ENCODE measurements around the gene DNAJB8.

DNAJB8 gene

GRCh38 chr3:128463771-128464170 is 2.9 kb downstream of the DNAJB8 start:
- no peak for DNase-seq

GRCh38 chr3:128463354-128463753 is 3.3 kb downstream of the DNAJB8 start:
- no peak for DNase-seq

DNA sequence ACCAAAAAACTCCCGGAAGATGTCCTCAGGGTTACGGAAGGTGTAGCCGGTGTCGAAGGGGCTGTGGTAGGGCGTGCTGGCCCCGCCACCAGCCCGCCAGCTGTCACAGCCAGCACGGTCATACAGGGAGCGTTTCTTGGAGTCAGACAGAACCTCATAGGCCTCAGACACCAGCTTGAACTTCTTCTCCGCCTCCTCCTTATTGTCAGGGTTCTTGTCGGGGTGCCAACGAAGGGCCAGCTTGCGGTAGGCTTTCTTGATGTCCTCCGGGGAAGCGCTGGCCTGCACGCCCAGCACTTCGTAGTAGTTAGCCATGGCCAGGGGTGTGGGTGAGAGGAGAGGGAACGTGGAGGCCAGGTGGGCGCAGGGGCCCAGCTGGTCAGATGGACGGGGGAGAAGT is 3.8 kb downstream of the DNAJB8 start:
- DNase-seq = no peak

DNA sequence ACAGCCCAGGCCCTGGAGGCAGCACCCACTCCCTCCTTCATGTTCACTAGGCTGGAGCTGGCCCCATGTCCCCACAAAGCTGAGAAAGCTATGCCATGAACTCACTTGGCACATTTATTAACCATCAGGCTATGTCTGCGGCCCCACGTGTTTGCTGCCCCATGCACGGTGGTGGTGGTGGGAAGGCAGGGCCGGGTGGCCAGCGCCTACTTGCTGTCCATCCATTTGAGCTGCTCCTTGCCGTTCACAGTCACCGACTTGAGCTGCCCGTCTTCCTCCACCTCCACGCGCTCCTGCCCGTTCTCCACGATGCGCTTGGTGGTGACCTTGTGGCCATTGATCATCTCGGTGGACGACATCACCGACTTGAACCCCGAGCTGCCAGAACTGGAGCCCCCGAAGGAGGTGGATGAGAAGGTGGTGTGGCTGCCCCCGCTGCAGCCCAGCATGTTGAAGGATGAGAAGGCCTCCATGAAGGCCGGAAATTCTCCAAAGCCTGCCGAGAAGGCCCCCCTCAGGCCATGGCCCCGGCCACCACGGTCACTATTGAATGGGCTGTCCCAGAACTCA is 4.3 kb downstream of the DNAJB8 start:
- DNase-seq = no peak

- no peak for DNase-seq
Observed at GRCh38 chr3:128461731-128462130, 5.0 kb downstream of the DNAJB8 start.

DNA sequence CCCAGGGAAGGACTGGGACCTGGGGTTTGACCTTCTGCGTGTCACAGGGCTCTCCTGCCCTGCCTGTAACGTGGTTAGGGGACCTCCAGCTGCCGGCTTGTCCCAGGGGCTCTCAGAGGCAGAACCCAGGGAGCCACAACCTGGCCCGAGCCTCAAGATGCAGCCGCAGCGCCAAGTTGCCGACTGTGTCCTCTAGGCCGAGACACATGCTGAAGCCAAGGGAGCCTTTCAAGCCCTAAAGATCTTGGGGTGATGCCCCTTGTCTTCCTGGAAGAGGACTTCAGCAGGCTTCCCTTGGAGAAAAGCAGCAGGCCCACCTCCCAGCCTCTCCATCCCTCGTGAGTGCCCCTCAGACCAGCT is 7.2 kb downstream of the DNAJB8 start:
- no peak for DNase-seq

DNA sequence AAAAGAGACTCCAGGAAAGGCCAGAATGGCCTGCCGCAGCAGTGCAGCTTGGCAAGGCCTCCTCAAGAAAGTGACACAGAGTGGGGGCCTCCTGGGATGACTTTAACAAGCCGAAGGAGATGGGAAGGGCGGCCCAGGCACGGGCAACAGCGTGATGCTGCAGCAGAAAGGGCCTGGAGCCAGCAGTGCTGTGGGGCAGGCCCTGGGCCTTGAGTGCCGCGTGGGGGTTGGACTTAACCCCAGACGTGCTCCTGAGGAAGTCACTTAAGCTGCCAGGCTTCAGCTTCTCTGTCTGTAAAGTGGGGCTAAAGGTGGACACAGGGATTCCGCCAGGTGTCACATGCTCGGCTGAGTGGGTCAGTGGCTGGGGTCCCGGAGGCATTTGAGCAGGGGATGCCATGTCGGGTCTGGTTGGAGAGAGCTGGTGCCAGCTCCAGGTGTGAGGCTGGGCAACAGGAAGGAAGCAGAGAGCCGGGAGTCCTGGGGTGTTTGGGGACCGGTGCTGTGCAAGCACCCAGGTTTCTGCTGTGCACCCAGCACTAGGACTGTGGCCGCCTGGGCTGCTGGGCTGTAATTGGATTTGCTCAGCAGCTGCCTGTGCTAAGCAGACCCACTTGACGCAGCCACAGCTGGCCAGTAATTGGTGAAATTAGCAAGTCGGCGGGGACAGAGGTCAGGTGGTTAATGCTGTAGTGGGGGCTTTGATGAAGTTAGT is 7.8 kb downstream of the DNAJB8 start:
- no peak for DNase-seq

GRCh38 chr3:128457937-128458336 is 8.8 kb downstream of the DNAJB8 start:
- no peak for DNase-seq

DNA sequence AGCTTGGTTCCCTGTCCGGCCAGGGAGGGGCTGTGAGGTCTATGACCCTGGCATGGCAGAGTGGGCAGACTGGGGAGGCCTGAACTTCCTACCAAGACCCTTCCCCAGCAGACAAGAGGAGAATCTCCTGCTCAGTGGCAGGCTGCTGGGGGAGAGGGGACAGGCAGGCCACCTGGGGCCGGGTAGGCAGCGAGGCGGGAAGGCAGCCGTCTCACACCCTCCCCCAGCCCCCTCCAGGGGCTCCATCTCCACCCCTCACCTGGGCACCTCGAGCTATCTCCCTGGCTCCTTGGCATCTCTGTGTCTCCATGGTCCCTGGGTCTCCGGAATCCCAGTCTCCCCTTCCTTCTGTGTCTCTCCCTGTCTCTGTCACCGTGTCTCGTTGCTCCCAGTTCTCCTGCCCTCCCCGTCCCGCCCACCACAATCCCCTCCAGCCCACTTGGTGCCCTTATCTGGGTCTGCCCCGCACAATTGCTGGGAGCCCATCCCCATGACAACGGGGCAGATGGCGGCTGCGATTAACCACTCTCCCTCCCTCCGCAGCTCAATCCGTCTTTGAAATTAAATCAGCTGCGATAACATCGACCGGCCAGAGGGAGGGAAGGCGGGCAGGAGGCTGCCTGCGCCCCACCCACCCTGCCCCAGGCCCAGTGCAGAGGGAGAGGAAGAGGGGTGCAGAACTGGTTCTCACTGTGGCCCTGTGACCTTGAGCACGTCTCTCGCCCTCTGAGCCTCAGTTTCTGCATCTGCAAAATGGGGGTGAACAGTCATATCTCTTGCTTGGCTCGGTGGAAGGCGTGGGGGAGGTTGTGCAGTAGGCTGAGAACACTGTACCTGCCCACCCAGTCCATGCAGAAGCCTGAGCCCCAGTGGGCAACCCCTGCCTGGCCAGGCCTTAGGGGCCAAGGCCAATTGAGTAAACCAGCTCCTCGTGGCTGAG is 9.6 kb downstream of the DNAJB8 start:
- DNase-seq = no peak

GRCh38 chr3:128455786-128456748 is 10.6 kb downstream of the DNAJB8 start:
- no peak for DNase-seq

DNA sequence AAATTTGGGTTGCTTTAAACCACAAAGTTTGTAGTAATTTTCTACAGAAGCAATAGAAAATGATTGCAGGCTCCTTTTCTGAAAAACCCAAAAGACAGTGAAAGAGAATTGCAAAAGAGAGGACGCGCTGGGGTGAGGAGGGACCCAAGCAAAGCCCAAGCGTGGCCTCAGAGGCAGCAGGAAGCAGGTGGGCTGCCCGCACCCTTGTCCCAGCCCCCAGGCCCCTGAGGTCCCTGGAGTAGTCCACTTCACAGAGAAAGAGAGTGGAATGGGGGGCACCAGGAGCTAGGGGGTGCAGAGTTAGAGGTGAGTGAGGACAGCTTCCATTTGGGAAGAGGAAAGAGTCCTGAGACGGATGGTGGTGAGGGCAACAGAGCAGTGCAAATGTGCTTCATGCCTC is 11.6 kb downstream of the DNAJB8 start:
- DNase-seq = no peak

GRCh38 chr3:128454310-128454618 is 12.4 kb downstream of the DNAJB8 start:
- no peak for DNase-seq

- DNase-seq = no peak
Observed at GRCh38 chr3:128453501-128454309, 13.0 kb downstream of the DNAJB8 start.

- no peak for DNase-seq
Observed at GRCh38 chr3:128452678-128453275, 13.9 kb downstream of the DNAJB8 start.

DNA sequence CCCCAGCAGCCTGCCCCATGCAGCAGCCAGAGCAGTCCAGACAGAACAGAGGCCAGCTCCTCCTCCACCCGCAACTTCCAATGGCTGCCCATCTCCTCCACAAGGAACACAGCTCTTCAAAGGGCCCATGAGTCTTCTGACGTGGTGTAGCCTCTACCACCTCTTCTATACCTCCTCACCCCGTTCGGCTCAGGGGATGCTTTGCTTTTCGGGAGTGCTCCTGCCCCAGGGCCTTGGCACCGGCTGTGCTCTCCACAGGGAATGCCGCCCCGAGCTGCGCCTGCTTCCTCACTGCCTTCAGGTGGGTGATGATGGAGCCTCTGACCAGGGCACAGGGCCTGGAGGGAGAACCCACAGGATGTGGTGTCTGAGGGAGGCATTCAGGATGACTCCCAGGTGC is 14.6 kb downstream of the DNAJB8 start:
- no peak for DNase-seq

- DNase-seq = no peak
Observed at GRCh38 chr3:128449111-128449638, 17.5 kb downstream of the DNAJB8 start.

- DNase-seq = no peak
Observed at GRCh38 chr3:128448491-128448890, 18.2 kb downstream of the DNAJB8 start.

- no peak for DNase-seq
Observed at GRCh38 chr3:128447561-128448013, 19.1 kb downstream of the DNAJB8 start.

DNA sequence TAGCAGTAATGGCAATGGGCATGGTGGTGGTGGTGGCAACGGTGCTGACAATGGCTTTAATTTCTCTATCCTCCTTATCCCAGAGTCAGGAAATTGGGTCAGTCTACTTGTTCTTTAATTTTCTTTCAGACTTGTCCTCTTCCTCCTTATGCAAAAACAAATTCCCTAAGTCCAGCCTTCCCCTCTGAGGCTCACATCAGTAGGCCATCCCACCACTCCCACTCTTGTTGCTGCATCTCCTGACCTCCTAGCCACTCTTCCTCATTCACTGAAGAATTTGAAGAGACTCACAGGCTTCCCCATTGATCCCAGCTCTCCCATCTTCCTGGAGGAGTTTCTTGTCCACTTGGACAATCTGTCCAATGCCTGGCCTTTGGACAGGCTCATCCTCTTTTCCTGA is 19.9 kb downstream of the DNAJB8 start:
- no peak for DNase-seq

DNA sequence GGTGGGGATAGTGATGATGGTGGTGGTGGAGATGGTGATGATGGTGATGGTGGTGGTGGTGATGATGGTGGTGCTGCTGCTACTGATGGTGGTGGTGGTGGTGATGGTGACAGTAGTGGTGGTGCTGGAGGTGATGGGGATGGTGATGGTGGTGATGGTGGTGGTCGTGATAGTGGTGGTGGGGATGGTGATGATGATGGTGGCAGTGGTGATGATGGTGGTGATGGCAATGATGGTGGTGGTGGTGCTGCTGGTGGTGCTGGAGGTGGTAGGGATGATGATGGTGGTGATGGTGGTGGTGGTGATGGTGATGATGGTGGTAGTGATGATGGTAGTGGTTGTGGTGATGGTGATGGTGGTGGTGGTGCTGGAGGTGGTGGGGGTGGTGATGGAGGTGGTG is 21.3 kb downstream of the DNAJB8 start:
- DNase-seq = no peak

DNA sequence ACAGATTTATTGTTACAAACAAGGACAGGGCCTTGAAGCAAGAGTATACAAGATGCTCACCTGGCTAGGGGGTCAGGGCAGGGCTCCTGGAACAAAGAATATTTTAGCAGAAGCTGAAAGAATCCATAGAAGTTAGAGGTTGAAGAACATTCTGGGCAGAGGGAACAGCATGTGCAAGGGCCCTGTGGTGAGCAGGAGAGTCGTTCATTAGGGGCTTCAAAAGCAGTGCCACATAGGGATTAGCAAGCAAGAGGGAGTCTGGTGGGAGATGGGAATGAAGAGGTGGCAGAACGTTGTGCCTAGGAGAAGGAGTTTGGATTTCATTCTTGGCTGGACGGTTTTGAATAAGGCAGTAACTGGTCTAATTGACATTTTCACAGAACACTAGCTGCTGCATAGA is 22.9 kb downstream of the DNAJB8 start:
- DNase-seq = no peak

Measured in NCI-H446 treated with DMSO at 0.1 percent for 48 hours (cell line).